ENCODE measurements around the gene PLPPR1. TPM values are rescaled to one million over a fixed set of nuclear protein-coding genes. Genes with fewer than 3 reads are reported as not detected.
"Not testable (repeated sequence)": the region's sequence is repeated elsewhere in the genome, so short reads cannot be mapped to it uniquely, and the experiment has no call there.

PLPPR1 gene
- total RNA-seq, 2 donors from 2014 or later: not detected

- Mint-ChIP-seq H3K9me3 (peaks cover 6% of the 10 kb centered on the region), H3K27me3 (peaks cover 11% of the 10 kb centered on the region), H3K36me3 (ENCODE audit: low read depth) (no peaks in the 10 kb centered on the region), H3K4me3 (no peak overlapping the region), H3K27ac (no peak overlapping the region), H3K4me1 (no peaks in the 10 kb centered on the region)
- ATAC-seq (replicated peaks): no peak
These were observed 297.5 kb downstream of the PLPPR1 start for GRCh38 chr9:101326035-101326434.

GRCh38 chr9:101326501-101326900 is 298.0 kb downstream of the PLPPR1 start:
- no peaks in the 10 kb centered on the region for H3K36me3 Mint-ChIP-seq (ENCODE audit: low read depth)
- H3K4me1 Mint-ChIP-seq: no peaks in the 10 kb centered on the region
- peaks cover 6% of the 10 kb centered on the region for H3K9me3 Mint-ChIP-seq
- no peak overlapping the region for H3K4me3 Mint-ChIP-seq
- ATAC-seq (replicated peaks): no peak
- H3K27me3 Mint-ChIP-seq: peaks cover 8% of the 10 kb centered on the region
- no peak overlapping the region for H3K27ac Mint-ChIP-seq

GRCh38 chr9:101327422-101327909 is 298.9 kb downstream of the PLPPR1 start:
- H3K36me3 Mint-ChIP-seq (ENCODE audit: low read depth); H3K4me3 Mint-ChIP-seq; H3K27ac Mint-ChIP-seq; H3K9me3 Mint-ChIP-seq; ATAC-seq (replicated peaks); H3K4me1 Mint-ChIP-seq: not testable (repeated sequence)
- H3K27me3 Mint-ChIP-seq: peaks cover 11% of the 10 kb centered on the region

- peaks cover 2% of the 10 kb centered on the region for H3K9me3 Mint-ChIP-seq
- H3K27me3 Mint-ChIP-seq: peaks cover 14% of the 10 kb centered on the region
These were observed 303.8 kb downstream of the PLPPR1 start for GRCh38 chr9:101332362-101332761.

GRCh38 chr9:101333490-101333889 is 305.0 kb downstream of the PLPPR1 start:
- H3K4me3 Mint-ChIP-seq: no peak overlapping the region
- H3K27ac Mint-ChIP-seq: no peak overlapping the region
- H3K27me3 Mint-ChIP-seq: peaks cover 16% of the 10 kb centered on the region
- no peaks in the 10 kb centered on the region for H3K4me1 Mint-ChIP-seq
- no peaks in the 10 kb centered on the region for H3K36me3 Mint-ChIP-seq (ENCODE audit: low read depth)
- ATAC-seq (replicated peaks): no peak
- no peaks in the 10 kb centered on the region for H3K9me3 Mint-ChIP-seq

More at GRCh38 chr9:101332362-101332761, 303.8 kb downstream of the PLPPR1 start:
- Mint-ChIP-seq H3K4me3 (no peak overlapping the region), H3K4me1 (no peaks in the 10 kb centered on the region), H3K36me3 (ENCODE audit: low read depth) (no peaks in the 10 kb centered on the region), H3K27ac (no peak overlapping the region)
- no peak for ATAC-seq (replicated peaks)

- Mint-ChIP-seq H3K9me3 (no peaks in the 10 kb centered on the region), H3K36me3 (ENCODE audit: low read depth) (no peaks in the 10 kb centered on the region), H3K4me3 (no peak overlapping the region), H3K27me3 (peaks cover 16% of the 10 kb centered on the region), H3K27ac (no peak overlapping the region), H3K4me1 (no peaks in the 10 kb centered on the region)
- no peak for ATAC-seq (replicated peaks)
These were observed 305.6 kb downstream of the PLPPR1 start for GRCh38 chr9:101333926-101334702.

GRCh38 chr9:101336091-101336490 is 307.6 kb downstream of the PLPPR1 start:
- H3K9me3 Mint-ChIP-seq: no peaks in the 10 kb centered on the region
- no peaks in the 10 kb centered on the region for H3K4me1 Mint-ChIP-seq
- no peak overlapping the region for H3K27ac Mint-ChIP-seq
- H3K27me3 Mint-ChIP-seq: peaks cover 24% of the 10 kb centered on the region
- no peaks in the 10 kb centered on the region for H3K36me3 Mint-ChIP-seq (ENCODE audit: low read depth)
- H3K4me3 Mint-ChIP-seq: no peak overlapping the region
- ATAC-seq (replicated peaks): no peak

GRCh38 chr9:101337237-101337636 is 308.7 kb downstream of the PLPPR1 start:
- no peaks in the 10 kb centered on the region for H3K9me3 Mint-ChIP-seq
- peaks cover 24% of the 10 kb centered on the region for H3K27me3 Mint-ChIP-seq
- ATAC-seq (replicated peaks): no peak
- no peaks in the 10 kb centered on the region for H3K36me3 Mint-ChIP-seq (ENCODE audit: low read depth)
- no peak overlapping the region for H3K27ac Mint-ChIP-seq
- no peak overlapping the region for H3K4me3 Mint-ChIP-seq
- no peaks in the 10 kb centered on the region for H3K4me1 Mint-ChIP-seq

- Mint-ChIP-seq H3K9me3 (no peaks in the 10 kb centered on the region), H3K4me3 (no peak overlapping the region), H3K27me3 (peaks cover 26% of the 10 kb centered on the region), H3K27ac (no peak overlapping the region), H3K4me1 (no peaks in the 10 kb centered on the region), H3K36me3 (ENCODE audit: low read depth) (no peaks in the 10 kb centered on the region)
- ATAC-seq (replicated peaks): no peak
These were observed 313.4 kb downstream of the PLPPR1 start for GRCh38 chr9:101341958-101342357.

- Mint-ChIP-seq H3K4me1 (no peaks in the 10 kb centered on the region), H3K4me3 (no peak overlapping the region), H3K36me3 (ENCODE audit: low read depth) (no peaks in the 10 kb centered on the region), H3K27ac (no peak overlapping the region), H3K27me3 (peaks cover 25% of the 10 kb centered on the region), H3K9me3 (no peaks in the 10 kb centered on the region)
- ATAC-seq (replicated peaks): no peak
These were observed 314.1 kb downstream of the PLPPR1 start for GRCh38 chr9:101342595-101342994.

GRCh38 chr9:101350285-101350684 is 321.8 kb downstream of the PLPPR1 start:
- Mint-ChIP-seq H3K4me3 (no peak overlapping the region), H3K36me3 (ENCODE audit: low read depth) (no peaks in the 10 kb centered on the region), H3K27me3 (peaks cover 8% of the 10 kb centered on the region), H3K9me3 (no peaks in the 10 kb centered on the region), H3K27ac (no peak overlapping the region), H3K4me1 (no peaks in the 10 kb centered on the region)
- no peak for ATAC-seq (replicated peaks)

GRCh38 chr9:101352892-101353463 is 324.5 kb downstream of the PLPPR1 start:
- no peaks in the 10 kb centered on the region for H3K4me1 Mint-ChIP-seq
- H3K9me3 Mint-ChIP-seq: no peaks in the 10 kb centered on the region
- ATAC-seq (replicated peaks): no peak
- peaks cover 7% of the 10 kb centered on the region for H3K27me3 Mint-ChIP-seq
- no peak overlapping the region for H3K27ac Mint-ChIP-seq
- no peak overlapping the region for H3K4me3 Mint-ChIP-seq
- H3K36me3 Mint-ChIP-seq (ENCODE audit: low read depth): no peaks in the 10 kb centered on the region

GRCh38 chr9:101353683-101354082 is 325.2 kb downstream of the PLPPR1 start:
- no peaks in the 10 kb centered on the region for H3K4me1 Mint-ChIP-seq
- H3K36me3 Mint-ChIP-seq (ENCODE audit: low read depth): no peaks in the 10 kb centered on the region
- no peak for ATAC-seq (replicated peaks)
- H3K4me3 Mint-ChIP-seq: no peak overlapping the region
- no peak overlapping the region for H3K27ac Mint-ChIP-seq
- peaks cover 7% of the 10 kb centered on the region for H3K27me3 Mint-ChIP-seq
- H3K9me3 Mint-ChIP-seq: no peaks in the 10 kb centered on the region

GRCh38 chr9:101354143-101354764 is 325.7 kb downstream of the PLPPR1 start:
- ATAC-seq (replicated peaks): no peak
- Mint-ChIP-seq H3K36me3 (ENCODE audit: low read depth) (no peaks in the 10 kb centered on the region), H3K27me3 (peaks cover 7% of the 10 kb centered on the region), H3K27ac (no peak overlapping the region), H3K9me3 (no peaks in the 10 kb centered on the region), H3K4me1 (no peaks in the 10 kb centered on the region), H3K4me3 (no peak overlapping the region)
